Ovary (tissue), 3 donors: ENCODE data around the gene SLC37A1.

ENCODE experiments used
- EP300 ChIP-seq: sonication (generic); formaldehyde crosslinking; IDR thresholded peaks from one replicate; pipeline ENCODE4 v1.6.1; 2017; ENCODE audit warnings: antibody characterized with exemption
- POLR2A ChIP-seq: fragments of 450-650 bp; IDR thresholded peaks from one replicate; pipeline ENCODE4 v1.6.1; 2017; ENCODE audit warnings: antibody characterized with exemption, mild to moderate bottlenecking, moderate library complexity
- TF ChIP-seq, protein P1 (sequence below), 3 donors: fragments of 450-650 bp in 2 of 3; fragments of 200-600 bp in 1 of 3; IDR thresholded peaks; one replicate each; pipeline versions ENCODE4 v1.5.1 to v1.8.0; 2016 to 2022; ENCODE audit warnings: antibody characterized with exemption in 3 of 3, mild to moderate bottlenecking in 1 of 3
- donor health status: DM: no; HTN: no; CAD: no.

DNA sequence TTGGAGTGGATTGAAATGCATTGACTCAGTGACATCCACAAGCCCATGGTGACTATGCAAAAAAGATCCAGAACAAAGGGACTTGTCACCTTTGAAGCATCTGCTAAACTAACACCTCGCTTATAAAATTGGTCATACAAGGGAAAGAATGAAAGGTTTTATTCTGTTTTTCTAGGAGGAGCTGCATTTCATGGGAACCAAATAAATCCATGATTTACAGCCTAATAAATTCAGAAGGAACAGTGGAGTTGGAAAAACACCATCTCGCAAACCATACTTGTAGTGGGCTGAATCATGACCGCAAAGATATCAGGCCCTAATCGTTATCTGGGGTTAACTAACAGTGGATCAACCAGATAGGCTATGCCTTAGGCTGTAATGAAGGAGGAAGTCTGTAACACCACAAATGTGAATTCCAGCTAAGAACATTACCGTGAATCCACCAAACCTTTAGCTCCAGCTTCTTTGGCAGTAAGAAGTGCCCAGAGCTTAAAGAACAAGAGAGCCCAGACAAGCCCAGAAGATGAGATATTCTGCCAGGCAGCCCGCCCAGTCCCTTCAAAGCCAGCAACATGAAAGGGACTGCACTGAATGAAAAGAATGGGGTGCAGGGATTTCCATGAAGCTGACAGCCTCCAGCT lies 45.0 kb upstream of the SLC37A1 start:
- TF ChIP-seq POLR2A (no peak), EP300 (no peak)
- TF ChIP-seq, protein P1, sequence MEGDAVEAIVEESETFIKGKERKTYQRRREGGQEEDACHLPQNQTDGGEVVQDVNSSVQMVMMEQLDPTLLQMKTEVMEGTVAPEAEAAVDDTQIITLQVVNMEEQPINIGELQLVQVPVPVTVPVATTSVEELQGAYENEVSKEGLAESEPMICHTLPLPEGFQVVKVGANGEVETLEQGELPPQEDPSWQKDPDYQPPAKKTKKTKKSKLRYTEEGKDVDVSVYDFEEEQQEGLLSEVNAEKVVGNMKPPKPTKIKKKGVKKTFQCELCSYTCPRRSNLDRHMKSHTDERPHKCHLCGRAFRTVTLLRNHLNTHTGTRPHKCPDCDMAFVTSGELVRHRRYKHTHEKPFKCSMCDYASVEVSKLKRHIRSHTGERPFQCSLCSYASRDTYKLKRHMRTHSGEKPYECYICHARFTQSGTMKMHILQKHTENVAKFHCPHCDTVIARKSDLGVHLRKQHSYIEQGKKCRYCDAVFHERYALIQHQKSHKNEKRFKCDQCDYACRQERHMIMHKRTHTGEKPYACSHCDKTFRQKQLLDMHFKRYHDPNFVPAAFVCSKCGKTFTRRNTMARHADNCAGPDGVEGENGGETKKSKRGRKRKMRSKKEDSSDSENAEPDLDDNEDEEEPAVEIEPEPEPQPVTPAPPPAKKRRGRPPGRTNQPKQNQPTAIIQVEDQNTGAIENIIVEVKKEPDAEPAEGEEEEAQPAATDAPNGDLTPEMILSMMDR (IDR thresholded peaks at IDR 0.05) = no peak
